B cell (primary cell): ENCODE results near the gene MRPS15. TPM values are rescaled to one million over a fixed set of nuclear protein-coding genes. Genes with fewer than 3 reads are reported as not detected.

Experiments used
- ATAC-seq: fragments of 200-7000 bp; cut with Tn5 transposase; one replicate; pipeline ENCODE4 v1.10.0; 2021; ENCODE audit warnings: low read depth, mild to moderate bottlenecking, moderate number of reproducible peaks, moderate library complexity
- CTCF ChIA-PET: fragments of 350-600 bp; sonication (Branson Sonifier 250); formaldehyde crosslinking; loops from one replicate; lab custom pipeline; 2021; ENCODE audit warnings: antibody characterized with exemption, inconsistent platforms; lab: Charles Lee
- POLR2A ChIA-PET: fragments of 350-600 bp; sonication (Branson Sonifier 250); formaldehyde crosslinking; loops from one replicate; lab custom pipeline; 2021; ENCODE audit warnings: antibody characterized with exemption; lab: Charles Lee
- DNase-seq: peaks from one replicate; pipeline ENCODE4 v3.0.0; 2013
- H2AFZ ChIP-seq: 2 replicates; pipeline ENCODE4 v1.6.1; 2012; ENCODE audit warnings: mild to moderate bottlenecking, low read depth, low read length; ENCODE audit not compliant: insufficient read depth, poor library complexity, severe bottlenecking
- H3K27ac ChIP-seq, 2 donors: 1 replicate in 1 of 2; 2 replicates in 1 of 2; pipeline ENCODE4 v1.5.1; 2012 to 2013; ENCODE audit warnings: low read length in 2 of 2, mild to moderate bottlenecking in 2 of 2, moderate library complexity in 1 of 2
- H3K27me3 ChIP-seq, 4 experiments: fragments of 200-600 bp in 1 of 4; sonication (generic) in 1 of 4; replicated peaks in 1 of 4; 1 replicate in 2 of 4; 2 replicates in 2 of 4; pipeline versions ENCODE4 v1.6.1 to v1.7.0; 2013 to 2016; ENCODE audit warnings: low read length in 3 of 4, mild to moderate bottlenecking in 2 of 4, mixed read lengths in 1 of 4, moderate library complexity in 1 of 4; ENCODE audit not compliant: insufficient read depth in 4 of 4, control insufficient read depth in 3 of 4; ENCODE audit errors: control extremely low read depth in 1 of 4
- H3K36me3 ChIP-seq, 2 experiments: replicated peaks in 1 of 2; 1 replicate in 1 of 2; 2 replicates in 1 of 2; pipeline versions ENCODE4 v1.6.1 to v1.7.1; 2013; ENCODE audit warnings: low read length in 1 of 2; ENCODE audit not compliant: insufficient read depth in 2 of 2, control insufficient read depth in 1 of 2; ENCODE audit errors: control extremely low read depth in 1 of 2, extremely low read depth in 1 of 2
- H3K4me1 ChIP-seq, 2 donors: fragments of 200-600 bp in 1 of 2; sonication (generic) in 1 of 2; 1 replicate in 1 of 2; 2 replicates in 1 of 2; pipeline versions ENCODE4 v1.5.1 to v1.6.1; 2013 to 2017; ENCODE audit warnings: low read length in 2 of 2; ENCODE audit not compliant: control insufficient read depth in 2 of 2, insufficient read depth in 2 of 2
- H3K4me2 ChIP-seq: replicated peaks from 2 replicates; pipeline ENCODE3; 2012; ENCODE audit warnings: mild to moderate bottlenecking, low read depth, low read length; ENCODE audit not compliant: poor library complexity, severe bottlenecking
- H3K4me3 ChIP-seq, 5 experiments: fragments of 200-600 bp in 1 of 5; sonication (generic) in 1 of 5; 1 replicate in 3 of 5; 2 replicates in 2 of 5; pipeline versions ENCODE4 v1.5.1 to v1.7.0; 2011 to 2016; ENCODE audit warnings: low read length in 4 of 5, mild to moderate bottlenecking in 4 of 5, low read depth in 2 of 5, control low read depth in 1 of 5, moderate library complexity in 1 of 5; ENCODE audit not compliant: insufficient read depth in 1 of 5; ENCODE audit errors: control extremely low read depth in 1 of 5, extremely low read depth in 1 of 5
- H3K79me2 ChIP-seq: fragments of 200-600 bp; sonication (generic); one replicate; pipeline ENCODE4 v1.6.0; 2016; ENCODE audit warnings: low read length; ENCODE audit not compliant: control insufficient read depth, insufficient read depth
- H3K9ac ChIP-seq: fragments of 200-600 bp; sonication (generic); 2 replicates; pipeline ENCODE4 v1.6.1; 2017; ENCODE audit warnings: mild to moderate bottlenecking, low read length, moderate library complexity
- H3K9me3 ChIP-seq, 3 donors: one replicate each; pipeline versions ENCODE4 v1.6.1 to v1.7.1; 2013; ENCODE audit warnings: low read length in 2 of 3; ENCODE audit not compliant: control insufficient read depth in 2 of 3, insufficient read depth in 1 of 3; ENCODE audit errors: control extremely low read depth in 1 of 3
- H4K20me1 ChIP-seq: 2 replicates; pipeline ENCODE4 v1.6.0; 2012; ENCODE audit warnings: mild to moderate bottlenecking, low read length; ENCODE audit not compliant: insufficient read depth, control insufficient read depth, poor library complexity, severe bottlenecking
- H3K27ac Mint-ChIP-seq: one replicate; pipeline ENCODE4 v1.8.0; 2021; ENCODE audit warnings: mixed read lengths
- H3K27me3 Mint-ChIP-seq: one replicate; pipeline ENCODE4 v1.8.0; 2021; ENCODE audit warnings: mixed read lengths
- H3K4me1 Mint-ChIP-seq: one replicate; pipeline ENCODE4 v1.8.0; 2021; ENCODE audit warnings: mixed read lengths
- H3K4me3 Mint-ChIP-seq: one replicate; pipeline ENCODE4 v1.8.0; 2021; ENCODE audit warnings: mixed read lengths
- H3K9me3 Mint-ChIP-seq: one replicate; pipeline ENCODE4 v1.8.0; 2022; ENCODE audit warnings: mixed read lengths; ENCODE audit not compliant: insufficient read depth
- EZH2 ChIP-seq: IDR thresholded peaks from 2 replicates; pipeline ENCODE4 v1.6.1; 2012; ENCODE audit warnings: borderline replicate concordance, low read depth, mild to moderate bottlenecking, moderate library complexity, low read length; ENCODE audit not compliant: insufficient read depth, poor library complexity, severe bottlenecking
- WGBS: methylation state at CpG from one replicate; pipeline ENCODE4 v1.1.5; 2013; ENCODE audit warnings: missing lambda C conversion rate; ENCODE audit not compliant: insufficient coverage; 5-methylcytosine and 5-hydroxymethylcytosine counted together
- intact Hi-C: fragments of 100-400 bp; cut with micrococcal nuclease; formaldehyde crosslinking; loops from one replicate; pipeline ENCODE4 v1.10.0; 2022
- polyA plus RNA-seq: library from polyadenylated mRNA; depleted of rRNA; stranded (reverse); fragments of >200 nt; gene quantifications from 2 replicates; pipeline ENCODE4 v1.2.3, GENCODE V29; 2012
- total RNA-seq, 2 donors: library from RNA; stranded (reverse); fragments of 120-200 nt in 1 of 2; gene quantifications; 1 replicate in 1 of 2; 2 replicates in 1 of 2; pipeline versions ENCODE4 v1.2.3 to v1.2.4, GENCODE V29; 2013 to 2022
- TF ChIP-seq, protein P1 (sequence below): fragments of 200-600 bp; IDR thresholded peaks from one replicate; pipeline ENCODE4 v1.8.0; 2022; ENCODE audit warnings: antibody characterized with exemption, mild to moderate bottlenecking

MRPS15 gene
- total and polyA plus RNA-seq, 2 donors (not counting 1 experiment from before 2014, with no cell fraction given): 27.1 to 34.4 TPM

DNA sequence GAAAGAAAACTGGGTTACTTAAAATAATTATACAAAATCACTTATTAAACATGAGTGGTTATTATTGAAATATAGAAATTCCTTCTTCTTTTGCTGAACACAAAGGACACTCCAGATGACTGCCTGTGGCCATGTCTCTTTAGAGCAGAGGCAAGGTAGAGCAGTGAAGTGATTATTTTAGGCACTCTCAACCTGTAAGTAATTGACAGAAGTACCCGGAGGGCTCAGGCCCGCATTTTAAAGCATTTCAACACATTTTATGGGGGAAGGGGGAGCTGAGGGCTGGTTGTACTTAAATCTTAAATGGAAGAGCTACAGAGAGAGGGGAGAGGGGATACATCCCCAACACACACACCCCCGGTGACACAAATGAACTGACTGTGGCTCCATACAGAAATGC is 24.1 kb downstream of the MRPS15 start:
- no peak overlapping the region for H2AFZ ChIP-seq

DNA sequence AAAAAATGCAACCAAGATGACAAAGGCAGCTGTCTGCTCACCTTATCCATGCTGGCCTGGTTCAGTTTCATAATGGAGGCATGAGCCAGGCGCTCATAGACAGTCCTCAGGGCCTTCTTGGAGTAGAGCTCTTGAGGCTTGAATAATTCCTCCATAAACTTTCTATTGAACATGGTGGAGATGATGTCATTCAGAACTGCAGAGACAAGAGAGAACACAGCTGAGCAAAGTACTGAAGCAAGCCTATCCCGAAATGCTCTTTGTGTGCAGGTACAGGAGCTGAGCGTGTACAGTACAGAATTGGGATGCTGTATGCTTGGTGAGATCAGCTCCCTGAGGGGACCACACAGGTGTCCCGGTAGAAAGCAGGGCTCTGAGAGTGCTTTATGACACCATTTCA is 25.5 kb downstream of the MRPS15 start:
- TF ChIP-seq, protein P1, sequence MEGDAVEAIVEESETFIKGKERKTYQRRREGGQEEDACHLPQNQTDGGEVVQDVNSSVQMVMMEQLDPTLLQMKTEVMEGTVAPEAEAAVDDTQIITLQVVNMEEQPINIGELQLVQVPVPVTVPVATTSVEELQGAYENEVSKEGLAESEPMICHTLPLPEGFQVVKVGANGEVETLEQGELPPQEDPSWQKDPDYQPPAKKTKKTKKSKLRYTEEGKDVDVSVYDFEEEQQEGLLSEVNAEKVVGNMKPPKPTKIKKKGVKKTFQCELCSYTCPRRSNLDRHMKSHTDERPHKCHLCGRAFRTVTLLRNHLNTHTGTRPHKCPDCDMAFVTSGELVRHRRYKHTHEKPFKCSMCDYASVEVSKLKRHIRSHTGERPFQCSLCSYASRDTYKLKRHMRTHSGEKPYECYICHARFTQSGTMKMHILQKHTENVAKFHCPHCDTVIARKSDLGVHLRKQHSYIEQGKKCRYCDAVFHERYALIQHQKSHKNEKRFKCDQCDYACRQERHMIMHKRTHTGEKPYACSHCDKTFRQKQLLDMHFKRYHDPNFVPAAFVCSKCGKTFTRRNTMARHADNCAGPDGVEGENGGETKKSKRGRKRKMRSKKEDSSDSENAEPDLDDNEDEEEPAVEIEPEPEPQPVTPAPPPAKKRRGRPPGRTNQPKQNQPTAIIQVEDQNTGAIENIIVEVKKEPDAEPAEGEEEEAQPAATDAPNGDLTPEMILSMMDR: no peak
- TF ChIP-seq EZH2: no peak
- POLR2A ChIA-PET: interaction anchor here (0.6 kb wide), 1 partner anchor 23 kb away, joined by 5 read pairs; no protein-coding TSS in a partner anchor

More for the DNA sequence above, 24.1 kb downstream of the MRPS15 start:
- H3K4me2 ChIP-seq: no peak overlapping the region
- no peaks in the 10 kb centered on the region for H3K9me3 Mint-ChIP-seq
- H3K9me3 ChIP-seq: no peaks in the 10 kb centered on the region
- WGBS: 100% methylated on average over 1 of the region's 3 CpGs
- CTCF ChIA-PET: no interaction called here
- H3K4me1 Mint-ChIP-seq: no peaks in the 10 kb centered on the region
- H3K4me3 ChIP-seq: no peak overlapping the region
- H3K36me3 ChIP-seq: no peaks in the 10 kb centered on the region
- peaks cover 0 to 3% (median 0%) of the 10 kb centered on the region in 4 experiments for H3K27me3 ChIP-seq
- no peak overlapping the region for H3K9ac ChIP-seq
- H3K4me3 Mint-ChIP-seq: no peak overlapping the region
- H3K79me2 ChIP-seq: no peaks in the 10 kb centered on the region
- H3K27ac ChIP-seq: no peak overlapping the region
- H3K27me3 Mint-ChIP-seq: no peaks in the 10 kb centered on the region
- DNase-seq (no peak), ATAC-seq (no peak)
- no peaks in the 10 kb centered on the region for H3K4me1 ChIP-seq
- no peaks in the 10 kb centered on the region for H4K20me1 ChIP-seq
- no peak for TF ChIP-seq EZH2
- TF ChIP-seq, protein P1: no peak
- intact Hi-C loops: no loop called here
- H3K27ac Mint-ChIP-seq: no peak overlapping the region
- POLR2A ChIA-PET: no interaction called here

More for the DNA sequence above, 25.5 kb downstream of the MRPS15 start:
- H3K27ac Mint-ChIP-seq: no peak overlapping the region
- H3K4me3 Mint-ChIP-seq: no peak overlapping the region
- Histone ChIP-seq H3K4me2 (no peak overlapping the region), H2AFZ (no peak overlapping the region), H3K4me3 (no peak overlapping the region), H3K9ac (no peak overlapping the region), H4K20me1 (no peaks in the 10 kb centered on the region), H3K79me2 (no peaks in the 10 kb centered on the region), H3K27me3 (peaks cover 0 to 3% (median 0%) of the 10 kb centered on the region in 4 experiments), H3K4me1 (no peaks in the 10 kb centered on the region), H3K36me3 (no peaks in the 10 kb centered on the region), H3K9me3 (no peaks in the 10 kb centered on the region), H3K27ac (no peak overlapping the region)
- ATAC-seq (no peak), DNase-seq (no peak)
- no peaks in the 10 kb centered on the region for H3K4me1 Mint-ChIP-seq
- WGBS: 91% methylated on average over 3 of the region's 4 CpGs
- CTCF ChIA-PET: no interaction called here
- intact Hi-C loops: no loop called here
- no peaks in the 10 kb centered on the region for H3K9me3 Mint-ChIP-seq
- no peaks in the 10 kb centered on the region for H3K27me3 Mint-ChIP-seq
